Activated CD4-positive, alpha-beta memory T cell treated with anti-CD3 and anti-CD28 coated beads, Interleukin-2, amount 10 ng/mL, durations not matched to agents 7 days and 5 days (primary cell): ENCODE results near the gene MUS81. TPM values are rescaled to one million over a fixed set of nuclear protein-coding genes. Genes with fewer than 3 reads are reported as not detected.
"Not testable (repeated sequence)": the region's sequence is repeated elsewhere in the genome, so short reads cannot be mapped to it uniquely, and the experiment has no call there.

ENCODE experiments used
- CTCF ChIA-PET: fragments of 350-600 bp; sonication (Branson Sonifier 250); formaldehyde crosslinking; loops from one replicate; lab custom pipeline; 2021; ENCODE audit warnings: antibody characterized with exemption, inconsistent platforms; lab: Charles Lee
- POLR2A ChIA-PET: fragments of 350-600 bp; sonication (Branson Sonifier 250); formaldehyde crosslinking; loops from one replicate; lab custom pipeline; 2021; ENCODE audit warnings: antibody characterized with exemption; lab: Charles Lee
- DNase-seq: peaks from one replicate; pipeline ENCODE4 v3.0.0-alpha.2; 2020
- H3K27ac Mint-ChIP-seq: one replicate; pipeline ENCODE4 v1.8.0; 2021; ENCODE audit warnings: mild to moderate bottlenecking, mixed read lengths
- H3K27me3 Mint-ChIP-seq: one replicate; pipeline ENCODE4 v1.8.0; 2021; ENCODE audit warnings: mixed read lengths
- H3K36me3 Mint-ChIP-seq: one replicate; pipeline ENCODE4 v1.8.0; 2021; ENCODE audit warnings: low read depth, mixed read lengths
- H3K4me1 Mint-ChIP-seq: one replicate; pipeline ENCODE4 v1.8.0; 2021; ENCODE audit warnings: mixed read lengths
- H3K4me3 Mint-ChIP-seq: one replicate; pipeline ENCODE4 v1.8.0; 2021; ENCODE audit warnings: mild to moderate bottlenecking, mixed read lengths
- H3K9me3 Mint-ChIP-seq: one replicate; pipeline ENCODE4 v1.8.0; 2021; ENCODE audit warnings: mixed read lengths
- total RNA-seq, 2 experiments: library from RNA; stranded (reverse); gene quantifications; one replicate each; pipeline ENCODE4 v1.2.3, GENCODE V29; 2021

The MUS81 gene
- total RNA-seq, 2 experiments from 2014 or later: 86.9 to 91.9 TPM

DNA sequence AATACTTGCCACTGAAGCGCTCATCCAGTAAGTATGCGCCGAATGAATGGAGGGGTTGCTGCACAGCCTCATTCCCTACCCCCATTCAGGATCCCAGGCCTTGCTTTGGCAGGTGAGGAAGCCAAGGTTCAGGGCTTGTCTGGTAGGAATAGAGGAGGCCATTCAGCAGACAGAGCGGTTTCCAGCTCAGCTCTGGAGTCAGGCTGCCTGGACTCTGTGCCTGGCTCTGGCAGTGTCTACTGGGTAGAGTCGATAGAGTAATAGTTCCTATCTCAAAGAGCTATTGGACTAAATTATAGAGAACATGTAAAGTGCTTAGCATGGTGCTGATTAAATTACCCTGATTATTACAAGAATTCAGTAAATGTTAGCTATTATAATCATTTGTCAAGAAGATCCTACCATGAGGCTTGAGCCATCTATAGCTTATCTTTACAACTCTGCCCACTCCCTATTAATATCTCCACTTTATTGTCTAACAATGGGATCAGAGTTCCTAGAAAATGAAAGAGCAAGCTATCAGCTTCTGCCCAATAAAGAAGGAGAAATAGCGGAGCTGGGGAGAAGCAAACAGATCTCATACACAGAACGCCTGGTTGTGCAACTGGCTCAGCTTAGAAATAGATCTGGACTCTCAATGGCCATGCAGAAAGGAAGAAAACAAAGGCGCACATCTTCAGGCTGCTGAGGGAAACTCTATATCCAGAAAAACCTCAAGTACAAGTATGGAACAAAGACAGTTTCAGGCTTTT, 33.1 kb upstream of the MUS81 start:
- POLR2A ChIA-PET: interaction anchor here (1.0 to 1.7 kb wide), 5 partner anchors 23 to 51 kb away, joined by 3 read pairs; partner anchors contain the start of gene CFL1
- peaks cover 17% of the 10 kb centered on the region for H3K27me3 Mint-ChIP-seq

DNA sequence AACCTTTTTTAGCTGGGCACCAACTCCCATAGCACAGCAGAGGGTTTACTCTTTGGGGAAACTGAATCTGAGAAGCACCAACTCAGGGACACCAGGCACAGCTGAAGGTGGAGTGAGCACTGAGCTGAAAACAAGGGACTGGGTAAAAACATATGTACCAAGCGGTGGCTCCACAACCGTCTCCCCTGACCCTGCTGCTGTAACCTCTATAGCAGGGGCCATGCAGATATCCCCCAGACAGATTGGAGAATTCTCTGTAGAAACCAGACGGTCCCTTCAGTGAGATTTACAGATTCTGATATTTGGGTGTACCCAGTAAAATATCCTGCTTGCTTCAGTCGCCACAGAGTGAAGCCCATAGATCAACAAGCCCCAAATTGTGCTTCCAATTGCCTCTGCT, 30.8 kb upstream of the MUS81 start:
- H3K4me3 Mint-ChIP-seq: no peak overlapping the region
- peaks cover 6% of the 10 kb centered on the region for H3K36me3 Mint-ChIP-seq
- no peak for DNase-seq
- H3K27me3 Mint-ChIP-seq: peaks cover 26% of the 10 kb centered on the region
- H3K9me3 Mint-ChIP-seq: no peaks in the 10 kb centered on the region
- CTCF ChIA-PET: interaction anchor here (0.7 to 1.4 kb wide), 3 partner anchors 22 to 212 kb away, joined by 3 to 5 read pairs (median 4); no protein-coding TSS in a partner anchor
- peaks cover 31% of the 10 kb centered on the region for H3K4me1 Mint-ChIP-seq
- POLR2A ChIA-PET: interaction anchor here (2.0 kb wide), 1 partner anchor 117 kb away, joined by 5 read pairs; the partner anchor contains the start of gene KAT5
- H3K27ac Mint-ChIP-seq: no peak overlapping the region

More for the DNA sequence above, 33.1 kb upstream of the MUS81 start:
- H3K9me3 Mint-ChIP-seq: no peaks in the 10 kb centered on the region
- H3K36me3 Mint-ChIP-seq: no peaks in the 10 kb centered on the region
- no peak for DNase-seq
- CTCF ChIA-PET: interaction anchor here (0.5 to 2.8 kb wide), 5 partner anchors 9 to 219 kb away, joined by 3 to 17 read pairs (median 4); partner anchors contain the start of gene AP5B1
- H3K4me1 Mint-ChIP-seq: peaks cover 25% of the 10 kb centered on the region
- H3K27ac Mint-ChIP-seq: no peak overlapping the region
- no peak overlapping the region for H3K4me3 Mint-ChIP-seq

DNA sequence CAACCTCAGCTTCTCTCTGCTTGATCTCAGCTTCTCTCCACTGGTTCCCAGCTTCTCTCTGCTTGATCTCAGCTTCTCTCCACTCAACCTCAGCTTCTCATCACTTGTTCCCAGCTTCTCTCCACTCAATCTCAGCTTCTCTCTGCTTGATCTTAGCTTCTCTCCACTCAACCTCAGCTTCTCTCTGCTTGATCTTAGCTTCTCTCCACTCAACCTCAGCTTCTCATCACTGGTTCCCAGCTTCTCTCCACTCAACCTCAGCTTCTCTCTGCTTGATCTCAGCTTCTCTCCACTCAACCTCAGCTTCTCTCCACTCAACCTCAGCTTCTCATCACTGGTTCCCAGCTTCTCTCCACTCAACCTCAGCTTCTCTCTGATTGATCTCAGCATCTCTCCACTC, 28.0 kb upstream of the MUS81 start:
- not testable (repeated sequence) for H3K36me3 Mint-ChIP-seq, H3K27ac Mint-ChIP-seq, DNase-seq, H3K4me3 Mint-ChIP-seq, H3K9me3 Mint-ChIP-seq
- POLR2A ChIA-PET: interaction anchor here (0.7 to 3.8 kb wide), 8 partner anchors 11 to 150 kb away, joined by 3 to 28 read pairs (median 4); partner anchors contain the start of genes CFL1, MUS81 and RNASEH2C
- Mint-ChIP-seq H3K4me1 (peaks cover 29% of the 10 kb centered on the region), H3K27me3 (peaks cover 26% of the 10 kb centered on the region)
- CTCF ChIA-PET: interaction anchor here (0.6 to 3.7 kb wide), 5 partner anchors 14 to 120 kb away, joined by 3 to 18 read pairs (median 8); partner anchors contain the start of genes AP5B1 and KAT5

DNA sequence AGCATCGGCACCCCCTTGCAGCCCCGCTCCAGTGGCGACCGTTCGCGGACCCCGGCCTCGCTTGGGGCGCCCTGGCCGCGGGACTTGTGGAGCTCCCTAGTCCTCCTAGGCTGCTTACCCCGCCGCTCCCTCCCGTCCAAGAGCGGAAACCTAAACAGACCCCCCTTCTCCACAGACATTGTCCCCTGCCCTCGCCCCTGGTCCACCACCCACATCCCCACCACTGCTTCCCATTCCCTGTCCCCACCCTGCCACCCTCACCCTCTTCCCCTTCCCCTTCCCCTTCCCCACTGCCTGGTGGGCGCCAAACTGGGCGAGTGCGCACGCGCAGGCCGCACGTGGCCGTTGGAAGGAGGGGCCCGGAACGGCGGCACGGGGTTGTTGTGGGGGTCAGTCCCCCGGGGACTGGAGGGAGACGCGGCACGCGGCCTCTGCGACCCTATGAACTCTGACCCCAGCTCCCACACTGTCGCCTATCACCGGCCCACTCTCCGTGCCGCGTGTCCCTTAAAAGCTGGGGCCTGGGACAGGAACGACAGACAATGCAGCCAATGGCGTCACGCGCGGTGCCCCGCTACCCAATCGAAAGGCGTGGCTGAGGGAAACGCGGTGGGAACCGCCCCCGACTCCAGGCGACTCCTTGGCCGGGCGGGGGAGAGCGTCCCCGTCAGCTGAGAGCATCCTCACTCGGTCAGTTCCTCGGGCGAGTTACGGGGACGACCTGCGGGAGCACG, 26.8 kb upstream of the MUS81 start, which contains the start of gene SNX32:
Gene SNX32, plus strand, starts transcription at position 667 of the 734 bp plus-strand sequence. CDS start 103 bp downstream, outside the sequence.
- Mint-ChIP-seq H3K4me1 (peaks cover 19% of the 10 kb centered on the region), H3K36me3 (peaks cover 6% of the 10 kb centered on the region), H3K27ac (peak within 1 kb of the TSS; percentile 29), H3K9me3 (no peaks in the 10 kb centered on the region), H3K4me3 (no peak within 1 kb of the TSS), H3K27me3 (peaks cover 26% of the 10 kb centered on the region)
- ChIA-PET CTCF (interaction anchor here (1.3 to 3.7 kb wide), 7 partner anchors 15 to 121 kb away, joined by 3 to 18 read pairs (median 8); partner anchors contain the start of genes AP5B1, FIBP, KAT5 and MUS81), POLR2A (interaction anchor here (0.7 to 3.8 kb wide), 14 partner anchors 12 to 169 kb away, joined by 3 to 28 read pairs (median 3); partner anchors contain the start of genes BANF1, CCDC85B, CFL1 and MUS81)
- DNase-seq: peak; percentile 96

DNA sequence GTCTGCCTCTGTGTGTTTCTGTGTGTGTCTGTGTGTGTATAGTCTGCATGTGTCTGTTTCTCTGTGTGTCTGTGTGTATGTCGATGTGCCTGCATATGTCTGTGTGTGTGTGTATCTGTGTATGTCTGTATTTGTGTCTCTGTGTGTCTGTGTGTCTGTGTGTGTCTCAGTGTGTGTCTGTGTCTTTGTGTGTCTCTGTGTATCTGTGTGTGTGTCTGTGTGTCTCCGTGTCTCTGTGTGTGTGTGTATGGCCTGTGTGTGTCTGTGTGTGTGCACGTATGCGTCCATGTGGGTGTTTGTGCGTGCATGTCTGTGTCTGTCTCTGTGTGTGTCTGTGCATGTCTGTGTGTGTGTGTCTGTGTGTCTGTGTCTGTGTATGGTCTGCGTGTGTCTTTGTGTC, 26.0 kb upstream of the MUS81 start:
- Mint-ChIP-seq H3K4me3 (no peak overlapping the region), H3K27ac (no peak overlapping the region), H3K27me3 (peaks cover 26% of the 10 kb centered on the region), H3K4me1 (peaks cover 12% of the 10 kb centered on the region), H3K36me3 (peaks cover 6% of the 10 kb centered on the region), H3K9me3 (no peaks in the 10 kb centered on the region)
- ChIA-PET POLR2A (interaction anchor here (0.7 to 3.8 kb wide), 8 partner anchors 17 to 168 kb away, joined by 3 to 28 read pairs (median 4); partner anchors contain the start of genes BANF1, CCDC85B, CFL1 and MUS81), CTCF (interaction anchor here (1.3 to 3.7 kb wide), 3 partner anchors 54 to 122 kb away, joined by 8 to 18 read pairs (median 14); partner anchors contain the start of genes AP5B1, FIBP and KAT5)
- no peak for DNase-seq

DNA sequence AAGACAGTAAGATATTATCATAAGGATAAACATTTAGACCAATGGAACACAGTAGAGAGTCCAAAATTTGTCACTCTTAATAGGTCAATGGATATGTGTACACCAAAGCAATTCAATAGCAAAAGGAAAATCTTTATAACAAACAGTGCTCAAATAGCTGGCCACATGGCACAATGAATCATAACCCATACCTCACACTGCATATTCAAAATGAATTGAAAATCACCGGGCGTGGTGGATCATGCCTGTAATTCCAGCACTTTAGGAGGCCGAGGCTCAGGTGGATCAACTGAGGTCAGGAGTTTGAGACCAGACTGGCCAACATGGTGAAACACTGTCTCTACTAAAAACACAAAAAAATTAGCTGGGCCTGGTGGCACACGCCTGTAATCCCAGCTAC, 18.1 kb upstream of the MUS81 start:
- H3K36me3 Mint-ChIP-seq: no peaks in the 10 kb centered on the region
- no peaks in the 10 kb centered on the region for H3K9me3 Mint-ChIP-seq
- DNase-seq: no peak
- no peak overlapping the region for H3K27ac Mint-ChIP-seq
- ChIA-PET POLR2A (interaction anchor here (2.9 kb wide), 1 partner anchor 10 kb away, joined by 13 read pairs; no protein-coding TSS in a partner anchor), CTCF (no interaction called here)
- H3K27me3 Mint-ChIP-seq: no peaks in the 10 kb centered on the region
- H3K4me3 Mint-ChIP-seq: no peak overlapping the region
- no peaks in the 10 kb centered on the region for H3K4me1 Mint-ChIP-seq

DNA sequence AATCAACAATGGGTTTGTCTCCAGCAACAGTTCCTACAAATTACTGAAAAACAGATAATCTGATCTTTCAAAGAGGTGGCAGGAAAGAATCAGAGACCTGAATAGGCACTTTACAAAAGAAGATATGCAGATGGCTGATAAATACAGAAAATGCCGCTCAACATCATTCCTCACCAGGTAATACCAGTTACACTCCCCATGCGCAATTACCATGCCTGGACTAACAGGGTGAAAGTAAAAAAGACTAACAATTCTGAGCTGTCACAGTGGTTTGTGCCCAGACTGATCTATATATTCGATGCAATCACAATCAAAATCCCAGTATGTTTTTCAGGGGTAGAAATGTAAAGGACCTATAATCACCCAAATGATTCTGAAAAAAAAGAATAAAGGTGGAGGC, 16.4 kb upstream of the MUS81 start:
- H3K27ac Mint-ChIP-seq: no peak overlapping the region
- no peaks in the 10 kb centered on the region for H3K27me3 Mint-ChIP-seq
- no peaks in the 10 kb centered on the region for H3K4me1 Mint-ChIP-seq
- H3K4me3 Mint-ChIP-seq: no peak overlapping the region
- no peaks in the 10 kb centered on the region for H3K36me3 Mint-ChIP-seq
- POLR2A ChIA-PET: interaction anchor here (0.5 to 2.9 kb wide), 3 partner anchors 8 to 1981 kb away, joined by 3 to 13 read pairs (median 4); no protein-coding TSS in a partner anchor
- H3K9me3 Mint-ChIP-seq: no peaks in the 10 kb centered on the region
- CTCF ChIA-PET: interaction anchor here (0.7 to 0.8 kb wide), 2 partner anchors 16 to 43 kb away, joined by 3 to 6 read pairs; no protein-coding TSS in a partner anchor
- DNase-seq: no peak

DNA sequence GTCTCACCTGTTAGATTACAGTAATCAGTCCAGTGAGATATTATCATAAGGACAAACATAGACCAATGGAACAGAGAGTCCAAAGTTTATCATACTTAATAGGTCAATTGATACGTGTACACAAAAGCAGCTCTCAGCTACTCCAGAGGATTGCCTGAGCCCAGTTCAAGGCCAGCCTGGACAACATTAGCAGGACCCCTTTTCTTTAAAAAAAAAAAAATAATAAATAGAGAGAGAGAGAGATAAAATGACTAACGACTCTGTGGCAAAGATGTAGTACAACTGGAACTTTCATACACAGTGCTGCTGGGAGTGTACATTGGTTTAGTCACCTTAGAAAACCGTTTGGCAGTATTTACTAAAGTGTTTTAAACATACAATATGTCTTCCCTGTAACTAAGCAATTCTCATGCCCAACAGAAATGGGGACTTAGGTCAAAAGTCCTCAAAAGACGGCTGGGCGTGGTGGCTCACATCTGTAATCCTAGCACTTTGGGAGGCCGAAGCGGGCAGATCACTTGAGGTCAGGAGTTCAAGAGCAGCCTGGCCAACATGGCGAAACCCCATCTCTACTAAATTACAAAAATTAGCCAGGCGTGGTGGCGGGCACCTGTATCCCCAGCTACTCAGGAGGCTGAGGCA, 15.9 kb upstream of the MUS81 start:
- no peak overlapping the region for H3K4me3 Mint-ChIP-seq
- DNase-seq: no peak
- no peaks in the 10 kb centered on the region for H3K27me3 Mint-ChIP-seq
- H3K27ac Mint-ChIP-seq: no peak overlapping the region
- CTCF ChIA-PET: interaction anchor here (0.7 kb wide), 1 partner anchor 15 kb away, joined by 6 read pairs; no protein-coding TSS in a partner anchor
- H3K36me3 Mint-ChIP-seq: no peaks in the 10 kb centered on the region
- H3K9me3 Mint-ChIP-seq: no peaks in the 10 kb centered on the region
- no peaks in the 10 kb centered on the region for H3K4me1 Mint-ChIP-seq
- POLR2A ChIA-PET: interaction anchor here (0.5 to 1.6 kb wide), 4 partner anchors 9 to 1981 kb away, joined by 3 to 4 read pairs (median 4); no protein-coding TSS in a partner anchor

DNA sequence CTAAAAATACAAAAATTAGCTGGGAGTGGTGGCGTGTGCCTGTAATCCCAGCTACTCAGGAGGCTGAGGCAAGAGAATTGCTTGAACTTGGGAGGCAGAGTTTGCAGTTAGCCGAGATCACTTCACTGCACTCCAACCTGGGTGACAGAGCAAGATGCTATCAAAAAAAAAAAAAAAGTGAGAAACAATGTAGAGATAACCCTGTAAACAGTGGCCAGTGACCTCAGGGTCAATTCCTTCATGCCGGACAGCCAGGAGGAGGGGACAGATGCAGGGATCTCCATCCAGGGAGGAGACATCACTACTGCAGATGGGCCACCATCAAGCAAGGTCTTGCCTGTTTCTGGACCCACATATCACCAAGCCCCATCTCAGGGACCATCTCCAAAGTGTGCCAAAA, 12.5 kb upstream of the MUS81 start:
- no peak overlapping the region for H3K4me3 Mint-ChIP-seq
- H3K27me3 Mint-ChIP-seq: no peaks in the 10 kb centered on the region
- ChIA-PET POLR2A (interaction anchor here (1.2 to 2.3 kb wide), 2 partner anchors 10 to 12 kb away, joined by 3 to 13 read pairs; partner anchors contain the start of genes CFL1 and MUS81), CTCF (interaction anchor here (1.0 to 1.3 kb wide), 3 partner anchors 29 to 46 kb away, joined by 4 read pairs; no protein-coding TSS in a partner anchor)
- no peak for DNase-seq
- peaks cover 2% of the 10 kb centered on the region for H3K4me1 Mint-ChIP-seq
- H3K9me3 Mint-ChIP-seq: peaks cover 5% of the 10 kb centered on the region
- H3K27ac Mint-ChIP-seq: no peak overlapping the region
- H3K36me3 Mint-ChIP-seq: peaks cover 24% of the 10 kb centered on the region

DNA sequence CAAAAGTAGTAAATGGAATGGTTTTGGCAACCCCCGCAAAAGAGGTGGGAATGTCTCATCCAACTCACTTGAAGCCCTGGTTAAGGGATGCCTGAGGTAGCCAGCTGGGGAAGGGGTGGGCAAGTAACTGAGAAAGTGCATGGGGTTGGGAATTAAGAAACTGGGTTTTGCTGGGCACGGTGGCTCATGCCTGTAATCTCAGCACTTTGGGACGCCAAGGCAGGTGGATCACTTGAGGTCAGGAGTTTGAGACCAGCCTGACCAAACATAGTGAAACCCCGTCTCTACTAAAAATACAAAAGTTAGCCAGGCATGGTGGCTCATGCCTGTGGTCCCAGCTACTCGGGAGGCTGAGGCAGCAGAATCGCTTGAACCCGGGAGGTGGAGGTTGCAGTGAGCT, 11.5 kb upstream of the MUS81 start:
- H3K9me3 Mint-ChIP-seq, H3K27ac Mint-ChIP-seq, DNase-seq, H3K4me1 Mint-ChIP-seq, H3K4me3 Mint-ChIP-seq, H3K27me3 Mint-ChIP-seq: not testable (repeated sequence)
- peaks cover 34% of the 10 kb centered on the region for H3K36me3 Mint-ChIP-seq
- POLR2A ChIA-PET: interaction anchor here (0.7 to 4.6 kb wide), 5 partner anchors 9 to 128 kb away, joined by 3 to 38 read pairs (median 5); partner anchors contain the start of genes CFL1, MUS81 and RNASEH2C
- CTCF ChIA-PET: interaction anchor here (0.8 to 2.6 kb wide), 2 partner anchors 11 to 36 kb away, joined by 3 to 10 read pairs; partner anchors contain the start of gene MUS81

DNA sequence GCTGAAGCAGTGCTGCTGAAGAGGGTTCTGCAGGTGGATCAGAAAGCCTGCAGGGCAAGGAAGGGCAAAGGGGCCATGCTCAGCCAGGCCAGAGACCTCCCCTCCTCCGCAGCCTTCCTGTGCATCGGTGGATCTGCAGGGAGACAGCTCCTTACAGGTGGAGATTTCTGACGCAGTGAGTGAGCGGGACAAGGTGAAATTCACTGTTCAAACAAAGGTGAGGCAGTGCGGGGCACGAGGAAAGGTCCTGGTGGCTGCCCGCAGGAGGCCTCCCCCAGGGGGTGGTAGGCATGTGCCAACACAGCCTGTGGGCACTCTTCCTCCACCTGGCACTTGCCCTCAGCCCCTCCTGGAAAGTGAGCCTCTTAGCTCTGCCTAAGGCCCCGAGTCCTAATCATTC, 10.9 kb upstream of the MUS81 start:
- ChIA-PET CTCF (interaction anchor here (2.6 kb wide), 1 partner anchor 10 kb away, joined by 10 read pairs; the partner anchor contains the start of gene MUS81), POLR2A (interaction anchor here (1.0 to 4.6 kb wide), 8 partner anchors 9 to 129 kb away, joined by 3 to 38 read pairs (median 9); partner anchors contain the start of genes AP5B1, CFL1, MUS81 and RNASEH2C)
- peaks cover 41% of the 10 kb centered on the region for H3K36me3 Mint-ChIP-seq
- no peak overlapping the region for H3K27ac Mint-ChIP-seq
- peaks cover 5% of the 10 kb centered on the region for H3K9me3 Mint-ChIP-seq
- H3K4me3 Mint-ChIP-seq: no peak overlapping the region
- no peak for DNase-seq
- no peaks in the 10 kb centered on the region for H3K27me3 Mint-ChIP-seq
- H3K4me1 Mint-ChIP-seq: peaks cover 13% of the 10 kb centered on the region
